ENCODE data around the gene COX4I1. TPM values are rescaled to one million over a fixed set of nuclear protein-coding genes. Genes with fewer than 3 reads are reported as not detected.

The COX4I1 gene
- total and polyA plus RNA-seq, 10 of the 15 experiments (the other 5 are each of a cell fraction or from before 2014, with no cell fraction given) = 480 to 1,889 (median 872) TPM

DNA sequence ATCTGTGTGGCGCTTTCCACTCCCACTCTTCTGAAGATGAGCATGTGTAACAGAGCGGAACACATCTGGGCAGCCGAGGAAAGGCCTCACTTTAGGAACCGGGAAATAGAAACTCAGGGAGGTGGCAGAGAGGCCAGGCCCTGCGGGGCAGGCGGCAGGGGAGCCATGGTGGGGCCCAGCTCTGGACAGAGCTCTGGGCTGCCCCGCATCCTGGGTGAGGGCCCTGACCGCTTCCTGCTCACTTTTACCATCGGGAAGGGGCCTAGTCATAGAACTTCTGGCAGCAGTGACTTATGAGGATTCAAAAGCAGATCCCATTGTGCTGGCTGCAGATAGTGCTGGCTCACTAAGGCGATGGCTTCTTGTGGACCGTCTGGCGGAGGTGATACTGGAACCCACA, 22.6 kb downstream of the COX4I1 start:
- Histone ChIP-seq H3K4me1 (ENCODE audit: control insufficient read depth, insufficient read depth, low read length) (peaks cover 18% of the 10 kb centered on the region), H3K27me3 (replicated peaks in 1 of 2; ENCODE audit: control insufficient read depth in 2 of 2, insufficient read depth in 2 of 2, low read length in 1 of 2) (no peaks in the 10 kb centered on the region), H3K36me3 (ENCODE audit: control insufficient read depth in 2 of 2, insufficient read depth in 2 of 2, low read length in 1 of 2) (no peaks in the 10 kb centered on the region), H4K20me1 (ENCODE audit: control insufficient read depth, insufficient read depth) (no peaks in the 10 kb centered on the region), H3K9ac (ENCODE audit: control insufficient read depth, insufficient read depth, low read length) (no peak overlapping the region), H2AFZ (ENCODE audit: control insufficient read depth, low read depth, low read length) (no peak overlapping the region), H3K9me3 (replicated peaks; ENCODE audit: control insufficient read depth, insufficient read depth, low read length) (no peaks in the 10 kb centered on the region), H3K4me2 (ENCODE audit: control insufficient read depth, insufficient read depth) (no peak overlapping the region), H3K79me2 (ENCODE audit: control insufficient read depth, insufficient read depth, low read length) (no peaks in the 10 kb centered on the region), H3K4me3 (no peak overlapping the region), H3K27ac (ENCODE audit: control insufficient read depth, insufficient read depth) (no peak overlapping the region)
- WGBS (ENCODE audit: insufficient coverage, insufficient replicate concordance, low lambda C conversion rate, missing lambda C conversion rate) = 97% methylated on average over 12 of the region's 12 CpGs
- FAIRE-seq = no peak
- SMC1A ChIA-PET (ENCODE audit: uncharacterized antibody, unreplicated experiment) = interaction anchor here (0.7 to 8.3 kb wide), 25 partner anchors 9 to 698 kb away, joined by 3 to 229 read pairs (median 6); partner anchors contain the start of gene IRF8
- intact Hi-C loops (cut with micrococcal nuclease; ENCODE audit: unreplicated experiment) (no loop called here), in situ Hi-C loops (cut with MboI) (loop anchor here (5.0 to 25.0 kb wide), 5 partner anchors 80 to 700 kb away; no protein-coding TSS in a partner anchor)
- no TSS peak for BruUV-seq (replicated peaks)
- ATAC-seq = no peak
- POLR2A ChIA-PET = interaction anchor here (0.9 to 1.7 kb wide), 5 partner anchors 24 to 165 kb away, joined by 3 to 5 read pairs (median 4); no protein-coding TSS in a partner anchor
- DNase-seq (ENCODE audit: low read depth, low spot score) = no peak
- TF ChIP-seq RAD51 (IDR thresholded peaks at IDR 0.05) = no peak
- TF ChIP-seq, protein P1, sequence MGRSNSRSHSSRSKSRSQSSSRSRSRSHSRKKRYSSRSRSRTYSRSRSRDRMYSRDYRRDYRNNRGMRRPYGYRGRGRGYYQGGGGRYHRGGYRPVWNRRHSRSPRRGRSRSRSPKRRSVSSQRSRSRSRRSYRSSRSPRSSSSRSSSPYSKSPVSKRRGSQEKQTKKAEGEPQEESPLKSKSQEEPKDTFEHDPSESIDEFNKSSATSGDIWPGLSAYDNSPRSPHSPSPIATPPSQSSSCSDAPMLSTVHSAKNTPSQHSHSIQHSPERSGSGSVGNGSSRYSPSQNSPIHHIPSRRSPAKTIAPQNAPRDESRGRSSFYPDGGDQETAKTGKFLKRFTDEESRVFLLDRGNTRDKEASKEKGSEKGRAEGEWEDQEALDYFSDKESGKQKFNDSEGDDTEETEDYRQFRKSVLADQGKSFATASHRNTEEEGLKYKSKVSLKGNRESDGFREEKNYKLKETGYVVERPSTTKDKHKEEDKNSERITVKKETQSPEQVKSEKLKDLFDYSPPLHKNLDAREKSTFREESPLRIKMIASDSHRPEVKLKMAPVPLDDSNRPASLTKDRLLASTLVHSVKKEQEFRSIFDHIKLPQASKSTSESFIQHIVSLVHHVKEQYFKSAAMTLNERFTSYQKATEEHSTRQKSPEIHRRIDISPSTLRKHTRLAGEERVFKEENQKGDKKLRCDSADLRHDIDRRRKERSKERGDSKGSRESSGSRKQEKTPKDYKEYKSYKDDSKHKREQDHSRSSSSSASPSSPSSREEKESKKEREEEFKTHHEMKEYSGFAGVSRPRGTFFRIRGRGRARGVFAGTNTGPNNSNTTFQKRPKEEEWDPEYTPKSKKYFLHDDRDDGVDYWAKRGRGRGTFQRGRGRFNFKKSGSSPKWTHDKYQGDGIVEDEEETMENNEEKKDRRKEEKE (IDR thresholded peaks at IDR 0.05) = no peak
- TF ChIP-seq, protein P2, sequence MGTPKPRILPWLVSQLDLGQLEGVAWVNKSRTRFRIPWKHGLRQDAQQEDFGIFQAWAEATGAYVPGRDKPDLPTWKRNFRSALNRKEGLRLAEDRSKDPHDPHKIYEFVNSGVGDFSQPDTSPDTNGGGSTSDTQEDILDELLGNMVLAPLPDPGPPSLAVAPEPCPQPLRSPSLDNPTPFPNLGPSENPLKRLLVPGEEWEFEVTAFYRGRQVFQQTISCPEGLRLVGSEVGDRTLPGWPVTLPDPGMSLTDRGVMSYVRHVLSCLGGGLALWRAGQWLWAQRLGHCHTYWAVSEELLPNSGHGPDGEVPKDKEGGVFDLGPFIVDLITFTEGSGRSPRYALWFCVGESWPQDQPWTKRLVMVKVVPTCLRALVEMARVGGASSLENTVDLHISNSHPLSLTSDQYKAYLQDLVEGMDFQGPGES (IDR thresholded peaks at IDR 0.05) = no peak
- TF ChIP-seq RFX5 (IDR thresholded peaks at IDR 0.05; ENCODE audit: low read depth, low read length) = no peak
- no peak for TF ChIP-seq KLF5 (IDR thresholded peaks at IDR 0.05; ENCODE audit: partially characterized antibody)
- TF ChIP-seq SIX5 (IDR thresholded peaks at IDR 0.05; ENCODE audit: low read depth, low read length, severe bottlenecking) = no peak
- TF ChIP-seq, protein P3, sequence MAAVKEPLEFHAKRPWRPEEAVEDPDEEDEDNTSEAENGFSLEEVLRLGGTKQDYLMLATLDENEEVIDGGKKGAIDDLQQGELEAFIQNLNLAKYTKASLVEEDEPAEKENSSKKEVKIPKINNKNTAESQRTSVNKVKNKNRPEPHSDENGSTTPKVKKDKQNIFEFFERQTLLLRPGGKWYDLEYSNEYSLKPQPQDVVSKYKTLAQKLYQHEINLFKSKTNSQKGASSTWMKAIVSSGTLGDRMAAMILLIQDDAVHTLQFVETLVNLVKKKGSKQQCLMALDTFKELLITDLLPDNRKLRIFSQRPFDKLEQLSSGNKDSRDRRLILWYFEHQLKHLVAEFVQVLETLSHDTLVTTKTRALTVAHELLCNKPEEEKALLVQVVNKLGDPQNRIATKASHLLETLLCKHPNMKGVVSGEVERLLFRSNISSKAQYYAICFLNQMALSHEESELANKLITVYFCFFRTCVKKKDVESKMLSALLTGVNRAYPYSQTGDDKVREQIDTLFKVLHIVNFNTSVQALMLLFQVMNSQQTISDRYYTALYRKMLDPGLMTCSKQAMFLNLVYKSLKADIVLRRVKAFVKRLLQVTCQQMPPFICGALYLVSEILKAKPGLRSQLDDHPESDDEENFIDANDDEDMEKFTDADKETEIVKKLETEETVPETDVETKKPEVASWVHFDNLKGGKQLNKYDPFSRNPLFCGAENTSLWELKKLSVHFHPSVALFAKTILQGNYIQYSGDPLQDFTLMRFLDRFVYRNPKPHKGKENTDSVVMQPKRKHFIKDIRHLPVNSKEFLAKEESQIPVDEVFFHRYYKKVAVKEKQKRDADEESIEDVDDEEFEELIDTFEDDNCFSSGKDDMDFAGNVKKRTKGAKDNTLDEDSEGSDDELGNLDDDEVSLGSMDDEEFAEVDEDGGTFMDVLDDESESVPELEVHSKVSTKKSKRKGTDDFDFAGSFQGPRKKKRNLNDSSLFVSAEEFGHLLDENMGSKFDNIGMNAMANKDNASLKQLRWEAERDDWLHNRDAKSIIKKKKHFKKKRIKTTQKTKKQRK (IDR thresholded peaks at IDR 0.05; ENCODE audit: low read depth, low read length) = no peak
- TF ChIP-seq PAX5 (IDR thresholded peaks at IDR 0.05; ENCODE audit: borderline replicate concordance, low read depth, low read length) = peak; percentile 14; the same call in 1 of the 2 replicates
- RAD21 ChIA-PET (ENCODE audit: unreplicated experiment) = interaction anchor here (0.7 to 9.6 kb wide), 23 partner anchors 48 to 645 kb away, joined by 3 to 211 read pairs (median 5); partner anchors contain the start of gene IRF8
- CTCF ChIA-PET = interaction anchor here (0.6 to 9.6 kb wide), 33 partner anchors 10 to 697 kb away, joined by 3 to 345 read pairs (median 4); partner anchors contain the start of gene IRF8

Measured in GM12878 (cell line).